Activated naive CD4-positive, alpha-beta T cell treated with Interleukin-2 at 50 U/mL for 16 hours (primary cell): ENCODE measurements around the gene OVOL3.
"Not testable (repeated sequence)": the region's sequence is repeated elsewhere in the genome, so short reads cannot be mapped to it uniquely, and the experiment has no call there.

ENCODE experiments used
- DNase-seq: peaks from one replicate; pipeline ENCODE4 v3.0.0-alpha.2; 2020

OVOL3 gene

GRCh38 chr19:36110487-36111199 lies at the start of gene OVOL3:
TSS of gene OVOL3 (plus strand) at chr19:36111143. CDS start at chr19:36111203, 60 bp downstream.
- DNase-seq = no peak

- DNase-seq = no peak
Measured at GRCh38 chr19:36061367-36061766, 49.6 kb upstream of the OVOL3 start.

- DNase-seq = no peak
Measured at GRCh38 chr19:36064826-36065225, 46.1 kb upstream of the OVOL3 start.

DNA sequence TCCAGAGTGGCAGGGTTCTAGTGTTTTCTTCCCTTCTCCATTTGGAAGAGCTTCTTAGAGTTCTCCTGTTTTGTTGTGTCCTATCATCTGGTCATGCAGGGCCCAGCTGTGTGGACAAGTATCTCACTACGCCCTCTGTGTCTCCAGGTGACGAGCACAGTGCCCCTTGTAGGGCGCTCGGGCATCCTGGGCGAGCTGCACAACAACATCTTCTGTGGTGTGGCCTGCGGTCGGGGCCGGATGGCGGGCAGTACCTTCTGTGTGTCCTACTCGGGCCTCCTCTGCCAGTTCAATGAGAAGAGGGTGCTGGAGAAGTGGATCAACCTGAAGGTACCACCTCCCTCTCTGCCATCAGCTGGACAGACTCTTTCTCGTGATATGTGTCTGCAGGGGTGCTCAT lies 43.3 kb upstream of the OVOL3 start:
- no peak for DNase-seq

GRCh38 chr19:36068810-36069499 lies 42.0 kb upstream of the OVOL3 start:
- DNase-seq = not testable (repeated sequence)

- DNase-seq = no peak
Measured at GRCh38 chr19:36072081-36072480, 38.9 kb upstream of the OVOL3 start.

- no peak for DNase-seq
Measured at GRCh38 chr19:36073121-36073876, 37.6 kb upstream of the OVOL3 start.

DNA sequence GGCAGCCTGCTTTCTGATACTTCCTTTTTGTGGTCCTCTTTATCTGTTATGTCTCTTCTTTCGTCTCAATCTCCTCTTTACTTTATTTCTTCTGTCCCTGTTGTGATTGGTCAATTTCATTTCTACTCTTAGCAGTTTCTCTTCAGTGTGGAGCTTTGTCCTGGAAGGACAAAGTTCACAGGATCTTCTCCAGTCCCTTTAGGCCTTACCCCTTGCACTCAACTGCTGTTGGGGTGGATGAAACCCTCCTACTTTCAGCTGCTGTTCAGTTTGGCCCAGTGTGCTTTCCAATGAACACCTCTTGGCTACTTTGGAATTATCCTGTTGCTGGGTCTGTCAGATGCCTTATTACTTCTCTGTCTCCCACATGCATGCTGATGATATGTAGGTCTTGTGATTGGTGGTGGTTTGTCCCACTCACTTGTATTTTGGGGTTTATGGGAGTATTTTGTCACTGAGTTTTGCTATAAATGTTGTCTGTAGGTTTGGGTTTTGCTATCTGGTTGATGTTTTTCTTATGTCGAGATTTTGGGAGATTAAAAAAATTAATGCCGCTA lies 31.5 kb upstream of the OVOL3 start:
- no peak for DNase-seq

GRCh38 chr19:36081385-36081784 lies 29.6 kb upstream of the OVOL3 start:
- DNase-seq = no peak

DNA sequence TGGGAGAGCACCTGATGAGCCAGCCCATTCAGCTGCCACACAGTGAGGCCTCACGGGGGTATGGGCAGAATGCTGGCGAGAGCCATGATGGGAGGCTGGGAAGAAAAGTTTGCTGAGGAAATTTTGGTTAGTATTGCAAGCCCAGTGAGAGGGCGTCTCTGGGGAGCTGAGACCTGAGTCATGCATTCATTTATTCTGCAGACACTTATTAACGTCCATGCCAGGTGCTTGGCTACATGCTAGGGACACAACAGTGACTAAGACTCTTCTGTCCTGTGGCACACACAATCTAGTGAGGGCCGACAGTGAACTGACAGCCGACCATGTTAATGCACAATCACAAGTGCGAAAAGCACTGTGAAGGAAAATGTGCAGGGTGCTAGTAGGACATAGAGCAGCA lies 29.0 kb upstream of the OVOL3 start:
- no peak for DNase-seq

DNA sequence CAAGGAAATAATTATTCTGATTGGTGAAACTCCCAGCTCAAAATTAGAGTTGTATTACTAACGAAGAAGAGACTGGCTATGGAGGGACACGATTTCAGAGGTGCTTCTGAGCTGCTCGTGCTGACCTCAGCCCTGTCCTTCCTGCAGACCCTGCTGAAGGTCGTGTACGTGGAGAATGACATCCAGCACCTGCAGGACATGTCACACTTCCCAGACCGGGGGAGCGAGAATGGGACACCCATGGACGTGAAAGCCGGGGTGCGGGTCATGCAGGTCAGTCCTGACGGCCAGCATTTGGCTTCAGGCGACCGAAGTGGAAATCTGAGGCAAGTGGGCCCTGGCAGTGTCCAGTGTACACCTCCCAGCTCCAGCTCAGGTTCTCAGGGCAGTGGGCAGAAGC lies 28.0 kb upstream of the OVOL3 start:
- DNase-seq = no peak

DNA sequence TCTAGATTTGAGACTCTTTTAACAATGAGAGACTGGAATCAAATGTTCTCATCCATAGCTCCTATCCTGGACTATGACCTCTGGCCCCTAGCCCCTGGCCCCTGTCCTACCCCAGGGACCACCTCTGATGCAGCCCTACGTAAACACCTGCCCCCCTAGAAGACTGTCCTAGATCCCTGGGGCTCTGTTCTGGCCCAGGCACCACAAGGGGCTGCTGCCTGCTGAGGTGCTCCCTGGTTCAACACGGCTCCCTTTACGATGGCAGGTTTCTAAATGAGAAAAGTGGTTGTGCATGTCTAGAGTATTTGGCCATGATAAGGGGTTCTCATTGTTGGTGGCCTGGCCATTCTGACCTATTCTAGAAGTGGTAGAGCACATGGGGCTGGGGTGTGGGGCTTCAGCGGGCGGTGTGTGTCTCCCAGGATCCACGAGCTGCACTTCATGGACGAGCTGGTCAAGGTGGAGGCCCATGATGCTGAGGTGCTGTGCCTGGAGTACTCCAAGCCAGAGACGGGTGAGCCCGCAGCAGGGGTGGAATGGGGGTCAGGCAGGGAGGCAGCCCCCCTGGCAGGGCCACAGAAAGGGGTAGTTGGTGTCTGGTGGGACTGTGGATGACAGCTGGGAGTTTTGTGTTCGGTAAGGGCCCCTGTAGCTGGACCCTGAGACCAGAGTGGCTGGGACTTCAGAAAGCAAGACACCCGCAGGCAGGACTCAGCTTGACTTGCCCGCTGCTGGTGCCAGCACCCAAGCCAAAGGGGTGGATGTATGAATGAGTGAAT lies 26.5 kb upstream of the OVOL3 start:
- no peak for DNase-seq

GRCh38 chr19:36086326-36086725 lies 24.6 kb upstream of the OVOL3 start:
- DNase-seq = no peak

DNA sequence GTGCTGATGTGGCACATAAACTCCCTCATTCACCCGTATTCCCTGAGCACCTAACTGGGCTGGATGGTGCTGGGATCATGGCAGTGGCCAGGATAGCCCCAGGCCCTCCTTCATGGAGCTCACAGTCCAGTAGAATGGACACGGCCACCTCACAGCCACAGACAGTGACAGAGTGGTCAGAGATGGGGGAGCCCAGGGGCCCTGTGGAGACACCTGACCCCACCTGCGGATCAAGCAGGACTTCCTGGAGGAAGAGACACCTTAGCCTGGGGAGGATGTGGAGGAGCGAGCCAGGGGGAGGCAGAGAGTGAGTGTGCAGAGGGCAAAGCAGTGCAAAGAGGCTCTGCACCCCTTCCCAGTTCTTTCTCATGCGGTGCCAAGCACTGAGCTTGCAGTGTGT lies 21.1 kb upstream of the OVOL3 start:
- DNase-seq = no peak

DNA sequence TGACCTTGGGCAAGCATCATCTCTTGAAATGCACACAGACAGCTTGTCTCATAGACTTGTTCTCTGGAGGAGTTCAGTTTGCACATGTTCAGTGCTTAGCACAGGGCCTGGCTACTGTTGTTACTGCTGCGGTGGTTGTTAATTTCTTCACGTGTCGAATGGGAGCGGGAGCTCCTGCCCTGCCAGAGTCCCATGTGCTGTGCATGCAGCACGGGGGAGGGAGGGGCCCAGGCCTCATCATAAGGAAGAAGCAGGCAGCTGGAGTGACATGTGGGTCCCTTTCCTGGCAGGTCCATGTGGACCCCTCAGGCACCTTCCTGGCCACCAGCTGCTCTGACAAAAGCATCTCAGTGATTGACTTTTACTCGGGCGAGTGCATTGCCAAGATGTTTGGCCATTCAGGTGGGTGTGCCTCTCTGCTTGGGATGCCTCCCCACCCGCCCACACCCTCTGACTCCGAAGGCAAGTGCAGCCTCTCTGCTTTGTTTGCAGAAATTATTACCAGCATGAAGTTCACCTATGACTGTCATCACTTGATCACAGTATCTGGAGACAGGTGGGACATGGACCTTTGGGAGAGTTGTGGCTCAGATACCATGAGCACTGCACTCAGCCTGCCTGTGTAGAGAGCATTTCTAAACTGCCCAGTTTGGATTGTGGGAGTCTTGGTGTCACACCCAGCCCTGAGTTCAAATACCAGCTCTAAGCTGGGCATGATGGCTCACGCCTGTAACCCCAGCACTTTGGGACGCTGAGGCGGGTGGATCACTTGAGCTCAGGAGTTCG lies 19.8 kb upstream of the OVOL3 start:
- DNase-seq = no peak

- DNase-seq = no peak
Measured at GRCh38 chr19:36092566-36092965, 18.4 kb upstream of the OVOL3 start.

GRCh38 chr19:36093146-36093662 lies 17.7 kb upstream of the OVOL3 start:
- no peak for DNase-seq

GRCh38 chr19:36093687-36094086 lies 17.3 kb upstream of the OVOL3 start:
- DNase-seq = no peak

GRCh38 chr19:36097036-36097435 lies 13.9 kb upstream of the OVOL3 start:
- DNase-seq = no peak

DNA sequence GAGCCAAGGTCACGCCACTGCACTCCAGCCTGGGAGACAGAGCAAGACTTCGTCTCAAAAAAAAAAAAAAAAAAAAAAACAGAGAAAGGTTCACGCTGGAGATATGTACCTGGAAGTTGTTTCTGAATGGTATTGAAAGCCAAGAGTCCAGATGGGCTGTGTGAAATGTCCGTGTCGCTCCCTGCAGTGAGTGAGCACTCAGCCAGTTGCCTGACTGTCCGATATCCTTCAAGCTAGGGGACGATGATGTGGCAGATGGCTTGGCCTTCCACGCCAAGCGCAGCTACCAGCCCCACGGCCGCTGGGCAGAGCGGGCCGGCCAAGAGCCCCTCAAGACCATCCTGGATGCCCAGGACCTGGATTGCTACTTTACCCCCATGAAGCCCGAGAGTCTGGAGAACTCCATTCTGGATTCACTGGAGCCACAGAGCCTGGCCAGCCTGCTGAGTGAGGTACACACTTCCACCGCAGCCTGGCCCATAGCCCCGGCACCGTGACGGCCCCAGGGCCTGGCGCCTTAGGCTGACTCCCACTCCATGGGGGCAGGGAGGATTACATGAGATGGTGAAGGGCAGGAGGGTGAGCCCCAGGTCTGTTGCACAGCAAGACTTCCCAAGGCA lies 11.7 kb upstream of the OVOL3 start:
- DNase-seq = no peak

DNA sequence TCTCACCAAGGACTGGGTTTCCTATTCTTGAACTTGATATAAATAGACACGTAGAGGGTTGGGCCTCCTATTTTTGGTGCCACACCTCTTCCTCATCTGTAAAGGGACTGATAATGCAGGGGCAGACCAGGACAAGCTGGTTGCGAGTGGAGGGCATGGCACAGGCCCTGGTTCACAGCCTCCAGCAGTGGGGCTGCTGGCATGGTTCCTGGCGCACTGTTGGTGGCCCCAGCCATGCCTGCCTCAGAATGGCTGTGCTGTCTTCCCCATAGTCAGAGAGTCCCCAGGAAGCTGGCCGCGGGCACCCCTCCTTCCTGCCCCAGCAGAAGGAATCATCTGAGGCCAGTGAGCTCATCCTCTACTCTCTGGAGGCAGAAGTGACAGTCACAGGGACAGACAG lies 10.5 kb upstream of the OVOL3 start:
- DNase-seq = no peak
